ENCODE measurements around the gene IFNGR2.

The IFNGR2 gene

DNA sequence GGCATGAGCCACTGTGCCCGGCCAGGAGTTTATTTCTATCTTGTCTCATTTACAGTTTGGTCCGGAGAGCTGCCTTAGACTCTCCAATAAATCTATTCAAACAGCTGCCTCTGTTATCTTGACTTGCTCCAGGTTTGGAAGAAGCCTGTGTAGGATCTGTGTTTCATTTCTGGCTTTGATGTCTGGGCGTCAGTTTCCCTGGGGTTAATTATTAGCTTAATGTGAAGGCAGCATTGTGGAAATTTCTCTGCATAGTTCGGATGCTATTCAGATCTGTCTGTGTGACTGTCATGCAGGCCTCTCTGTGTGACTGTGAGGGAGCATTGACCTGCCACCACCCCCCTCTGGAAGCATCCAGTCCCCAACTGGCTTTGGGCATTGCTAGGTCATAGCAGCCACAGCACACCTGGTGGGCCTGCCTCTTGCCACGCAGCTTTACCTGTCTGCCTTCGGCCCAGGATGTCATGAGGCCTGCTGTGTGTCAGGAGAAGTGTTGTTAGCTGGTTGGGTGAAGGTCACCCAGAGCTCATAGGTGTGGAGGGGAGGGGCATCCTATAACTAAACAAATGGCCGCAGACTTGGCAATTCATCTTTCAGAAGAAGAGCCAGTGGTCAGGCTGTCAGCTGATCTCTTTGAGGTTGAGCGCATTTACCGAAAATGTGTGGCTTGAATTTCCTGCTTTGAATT is 9.8 kb downstream of the IFNGR2 start:
- H3K9me3 ChIP-seq (ENCODE audit: severe bottlenecking), result no peaks in the 10 kb centered on the region
- TF ChIP-seq, protein P1, sequence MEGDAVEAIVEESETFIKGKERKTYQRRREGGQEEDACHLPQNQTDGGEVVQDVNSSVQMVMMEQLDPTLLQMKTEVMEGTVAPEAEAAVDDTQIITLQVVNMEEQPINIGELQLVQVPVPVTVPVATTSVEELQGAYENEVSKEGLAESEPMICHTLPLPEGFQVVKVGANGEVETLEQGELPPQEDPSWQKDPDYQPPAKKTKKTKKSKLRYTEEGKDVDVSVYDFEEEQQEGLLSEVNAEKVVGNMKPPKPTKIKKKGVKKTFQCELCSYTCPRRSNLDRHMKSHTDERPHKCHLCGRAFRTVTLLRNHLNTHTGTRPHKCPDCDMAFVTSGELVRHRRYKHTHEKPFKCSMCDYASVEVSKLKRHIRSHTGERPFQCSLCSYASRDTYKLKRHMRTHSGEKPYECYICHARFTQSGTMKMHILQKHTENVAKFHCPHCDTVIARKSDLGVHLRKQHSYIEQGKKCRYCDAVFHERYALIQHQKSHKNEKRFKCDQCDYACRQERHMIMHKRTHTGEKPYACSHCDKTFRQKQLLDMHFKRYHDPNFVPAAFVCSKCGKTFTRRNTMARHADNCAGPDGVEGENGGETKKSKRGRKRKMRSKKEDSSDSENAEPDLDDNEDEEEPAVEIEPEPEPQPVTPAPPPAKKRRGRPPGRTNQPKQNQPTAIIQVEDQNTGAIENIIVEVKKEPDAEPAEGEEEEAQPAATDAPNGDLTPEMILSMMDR (IDR thresholded peaks at IDR 0.05; ENCODE audit: low read depth, low read length), result no peak
- no peak for DNase-seq
- H3K36me3 ChIP-seq, result peaks cover 71% of the 10 kb centered on the region
- no peak overlapping the region for H3K4me3 ChIP-seq (ENCODE audit: low read depth, low read length)
- H3K27ac ChIP-seq, result no peak overlapping the region
- H3K27me3 ChIP-seq (ENCODE audit: insufficient read depth, low read depth, severe bottlenecking), result no peaks in the 10 kb centered on the region

DNA sequence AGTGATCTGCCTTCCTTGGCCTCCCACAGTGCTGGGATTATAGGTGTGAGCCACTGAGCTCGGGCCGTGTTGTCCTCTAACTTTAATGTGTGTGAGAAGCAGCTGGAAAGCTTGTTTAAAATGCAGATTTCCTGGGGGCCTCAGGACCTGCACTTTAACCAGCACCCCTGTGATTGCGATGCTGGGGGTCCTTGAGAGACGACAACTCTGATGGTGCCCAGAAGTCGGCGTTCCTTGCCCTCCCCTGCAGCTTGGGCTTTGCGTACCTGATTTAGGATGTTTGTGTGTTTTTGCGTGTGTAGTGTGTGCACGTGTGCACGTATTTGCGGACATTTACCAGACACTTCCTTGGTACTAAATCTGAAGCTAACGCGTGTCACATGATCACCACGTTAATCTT is 10.9 kb downstream of the IFNGR2 start:
- TF ChIP-seq, protein P1 (IDR thresholded peaks at IDR 0.05; ENCODE audit: low read depth, low read length), result no peak
- H3K27me3 ChIP-seq (ENCODE audit: insufficient read depth, low read depth, severe bottlenecking), result no peaks in the 10 kb centered on the region
- DNase-seq, result no peak
- H3K9me3 ChIP-seq (ENCODE audit: severe bottlenecking), result no peaks in the 10 kb centered on the region
- no peak overlapping the region for H3K4me3 ChIP-seq (ENCODE audit: low read depth, low read length)
- H3K27ac ChIP-seq, result no peak overlapping the region
- peaks cover 75% of the 10 kb centered on the region for H3K36me3 ChIP-seq

DNA sequence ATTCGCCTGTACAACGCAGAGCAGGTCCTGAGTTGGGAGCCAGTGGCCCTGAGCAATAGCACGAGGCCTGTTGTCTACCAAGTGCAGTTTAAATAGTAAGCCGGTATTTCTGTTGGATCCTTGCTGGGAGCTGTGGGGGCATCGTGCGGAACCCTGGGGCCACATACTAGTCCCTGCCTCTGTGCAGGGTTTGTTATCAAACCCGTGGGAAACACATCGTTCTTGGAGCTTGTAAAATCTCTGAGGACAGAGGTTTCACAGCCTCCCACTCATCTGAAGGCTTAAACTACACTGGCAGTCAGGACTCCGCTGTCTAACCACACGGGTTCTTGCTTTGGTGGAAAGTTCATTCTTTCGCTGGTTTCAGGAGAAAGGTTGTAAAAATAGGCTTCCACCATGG is 11.7 kb downstream of the IFNGR2 start:
- DNase-seq, result no peak
- Histone ChIP-seq H3K9me3 (ENCODE audit: severe bottlenecking) (no peaks in the 10 kb centered on the region), H3K27me3 (ENCODE audit: insufficient read depth, low read depth, severe bottlenecking) (no peaks in the 10 kb centered on the region), H3K4me3 (ENCODE audit: low read depth, low read length) (no peak overlapping the region), H3K36me3 (peaks cover 79% of the 10 kb centered on the region), H3K27ac (no peak overlapping the region)
- TF ChIP-seq, protein P1 (IDR thresholded peaks at IDR 0.05; ENCODE audit: low read depth, low read length), result no peak

DNA sequence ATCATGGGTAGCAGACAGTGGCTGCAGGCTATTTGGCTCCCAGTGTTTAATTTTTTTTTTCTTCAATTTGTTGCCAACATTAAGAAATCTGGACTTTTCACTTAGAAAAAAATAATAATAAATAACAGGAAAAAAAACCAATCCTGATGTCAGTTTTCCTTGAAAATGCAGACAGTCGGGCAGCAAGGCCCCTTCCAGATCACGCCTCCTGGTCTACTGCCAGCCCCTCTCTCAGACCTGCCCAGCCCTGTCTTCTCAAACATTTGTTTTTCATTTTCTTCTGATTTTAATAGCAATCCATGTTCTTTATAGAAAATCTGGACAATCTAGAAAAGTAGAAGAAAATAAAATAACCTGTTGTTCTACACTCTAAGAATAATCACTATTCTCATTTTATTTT is 15.5 kb downstream of the IFNGR2 start:
- TF ChIP-seq, protein P1 (IDR thresholded peaks at IDR 0.05; ENCODE audit: low read depth, low read length), result no peak
- Histone ChIP-seq H3K9me3 (ENCODE audit: severe bottlenecking) (no peaks in the 10 kb centered on the region), H3K27me3 (ENCODE audit: insufficient read depth, low read depth, severe bottlenecking) (no peaks in the 10 kb centered on the region), H3K27ac (no peak overlapping the region), H3K4me3 (ENCODE audit: low read depth, low read length) (no peak overlapping the region), H3K36me3 (peaks cover 82% of the 10 kb centered on the region)
- no peak for DNase-seq

DNA sequence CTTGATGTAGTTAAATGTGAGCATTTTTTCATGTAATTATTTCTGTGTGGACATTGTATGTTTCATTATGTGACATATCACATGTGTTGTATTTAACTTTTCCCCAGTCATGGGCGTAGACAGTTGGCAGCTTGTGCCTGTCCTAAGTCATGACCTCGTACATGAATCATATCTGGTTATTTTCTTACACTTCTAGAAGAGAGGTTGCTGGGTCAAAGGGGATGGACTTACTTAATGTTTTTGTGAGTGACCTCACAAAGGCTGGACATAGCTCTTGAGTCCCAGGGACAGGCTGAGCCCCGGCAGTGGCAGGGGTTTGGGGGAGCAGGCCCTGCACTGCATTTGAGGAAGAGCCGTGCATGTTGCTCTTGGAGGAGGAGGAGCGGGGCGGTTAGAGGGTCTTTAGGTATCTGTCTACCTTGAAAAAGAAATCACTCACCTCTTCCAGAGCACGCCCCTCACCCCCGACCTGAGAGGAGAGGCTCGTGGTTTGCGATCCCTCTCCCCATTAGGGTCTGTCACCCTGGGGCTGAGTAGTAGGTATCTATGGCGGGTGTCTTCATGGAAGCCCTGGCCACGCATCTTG is 16.4 kb downstream of the IFNGR2 start:
- H3K4me3 ChIP-seq (ENCODE audit: low read depth, low read length), result no peak overlapping the region
- no peaks in the 10 kb centered on the region for H3K27me3 ChIP-seq (ENCODE audit: insufficient read depth, low read depth, severe bottlenecking)
- peaks cover 89% of the 10 kb centered on the region for H3K36me3 ChIP-seq
- no peak for DNase-seq
- TF ChIP-seq, protein P1 (IDR thresholded peaks at IDR 0.05; ENCODE audit: low read depth, low read length), result no peak
- no peaks in the 10 kb centered on the region for H3K9me3 ChIP-seq (ENCODE audit: severe bottlenecking)
- no peak overlapping the region for H3K27ac ChIP-seq

Data from WERI-Rb-1 (cell line).